H1 (cell line): ENCODE results near the gene C17orf114.

ENCODE experiments used
- CTCF ChIA-PET: fragments of 300-600 bp; sonication (Branson Sonifier 250); formaldehyde crosslinking; loops from one replicate; lab custom pipeline; 2021; ENCODE audit not compliant: partially characterized antibody; lab: Charles Lee
- POLR2A ChIA-PET: fragments of 300-600 bp; sonication (Branson Sonifier 250); formaldehyde crosslinking; loops from one replicate; lab custom pipeline; 2021; ENCODE audit warnings: inconsistent platforms; ENCODE audit not compliant: partially characterized antibody; lab: Charles Lee
- DNase-seq, 2 experiments: peaks; one replicate each; pipeline versions ENCODE4 v3.0.0 to v3.0.0-alpha.2; 2010 to 2022; ENCODE audit warnings: low spot score in 2 of 2, low read depth in 1 of 2, mixed read lengths in 1 of 2
- FAIRE-seq: peaks from 2 replicates; lab custom pipeline; 2011; peaks lifted over from hg19 to GRCh38; lab: Jason Lieb, UNC
- H2AFZ ChIP-seq: 2 replicates; pipeline ENCODE4 v1.8.1; 2012; ENCODE audit warnings: low read length, inconsistent platforms
- H2AK5ac ChIP-seq: 2 replicates; pipeline ENCODE4 v1.6.1; 2013; ENCODE audit warnings: low read depth, low read length
- H2BK120ac ChIP-seq: replicated peaks from 2 replicates; pipeline ENCODE3; 2013; ENCODE audit warnings: low read depth, low read length, inconsistent platforms
- H2BK12ac ChIP-seq: 2 replicates; pipeline ENCODE4 v1.6.1; 2013; ENCODE audit warnings: low read depth, low read length
- H2BK15ac ChIP-seq: 2 replicates; pipeline ENCODE4 v1.6.1; 2013; ENCODE audit warnings: low read length
- H2BK20ac ChIP-seq: 2 replicates; pipeline ENCODE4 v1.6.1; 2013; ENCODE audit warnings: low read length
- H2BK5ac ChIP-seq: 2 replicates; pipeline ENCODE4 v1.6.1; 2013; ENCODE audit warnings: low read depth, low read length
- H3K14ac ChIP-seq: 2 replicates; pipeline ENCODE4 v1.6.1; 2013; ENCODE audit warnings: inconsistent platforms; ENCODE audit not compliant: insufficient read length
- H3K18ac ChIP-seq: 2 replicates; pipeline ENCODE4 v1.6.1; 2013; ENCODE audit warnings: low read length; ENCODE audit errors: extremely low read depth
- H3K23ac ChIP-seq: 2 replicates; pipeline ENCODE4 v1.6.1; 2013; ENCODE audit warnings: inconsistent platforms; ENCODE audit not compliant: insufficient read length
- H3K23me2 ChIP-seq: 2 replicates; pipeline ENCODE4 v1.6.1; 2013; ENCODE audit warnings: low read depth, low read length
- H3K27ac ChIP-seq: 2 replicates; pipeline ENCODE4 v1.6.1; 2011; ENCODE audit warnings: low read depth, low read length, inconsistent platforms
- H3K27me3 ChIP-seq, 4 experiments: replicated peaks in 1 of 4; 1 replicate in 1 of 4; 2 replicates in 3 of 4; pipeline versions ENCODE4 v1.6.1 to v1.8.1; 2011 to 2013; ENCODE audit warnings: low read length in 3 of 4, mild to moderate bottlenecking in 3 of 4, inconsistent platforms in 2 of 4, mixed read lengths in 2 of 4, moderate library complexity in 1 of 4; ENCODE audit not compliant: control insufficient read depth in 3 of 4, insufficient read depth in 3 of 4; ENCODE audit errors: extremely low read depth in 1 of 4
- H3K36me3 ChIP-seq, 4 experiments: 2 replicates each; pipeline versions ENCODE4 v1.6.1 to v1.8.1; 2011 to 2013; ENCODE audit warnings: mild to moderate bottlenecking in 4 of 4, low read length in 3 of 4, moderate library complexity in 2 of 4, control low read depth in 1 of 4, inconsistent platforms in 1 of 4; ENCODE audit not compliant: insufficient read depth in 4 of 4, control insufficient read depth in 2 of 4
- H3K4ac ChIP-seq: replicated peaks from 2 replicates; pipeline ENCODE3; 2013; ENCODE audit warnings: low read length, low read depth, mixed read lengths, inconsistent platforms; ENCODE audit not compliant: insufficient read length
- H3K4me1 ChIP-seq, 4 experiments: replicated peaks in 1 of 4; 1 replicate in 1 of 4; 2 replicates in 3 of 4; pipeline versions ENCODE4 v1.6.1 to v1.8.1; 2011 to 2013; ENCODE audit warnings: low read length in 3 of 4, inconsistent platforms in 2 of 4, mixed read lengths in 1 of 4; ENCODE audit not compliant: insufficient read depth in 4 of 4, control insufficient read depth in 3 of 4
- H3K4me2 ChIP-seq, 2 experiments: 2 replicates each; pipeline versions ENCODE4 v1.6.1 to v1.8.1; 2011 to 2013; ENCODE audit warnings: low read depth in 2 of 2, low read length in 2 of 2, control low read depth in 1 of 2, inconsistent platforms in 1 of 2, mild to moderate bottlenecking in 1 of 2; ENCODE audit not compliant: insufficient read depth in 1 of 2
- H3K4me3 ChIP-seq, 4 experiments: fragments of 200-600, 300-600 bp in 1 of 4; sonication (generic), shearing (Covaris generic), sonication (Bioruptor Twin) in 1 of 4; 2 replicates each; pipeline versions ENCODE4 v1.5.1 to v1.8.1; 2011 to 2016; ENCODE audit warnings: low read length in 4 of 4, low read depth in 3 of 4, control low read depth in 2 of 4, inconsistent platforms in 2 of 4, mild to moderate bottlenecking in 2 of 4, mixed read lengths in 1 of 4, moderate library complexity in 1 of 4; ENCODE audit not compliant: insufficient read depth in 2 of 4; ENCODE audit errors: extremely low read depth in 1 of 4
- H3K56ac ChIP-seq: replicated peaks from 2 replicates; pipeline ENCODE3; 2013; ENCODE audit warnings: low read depth, mild to moderate bottlenecking, mixed read lengths, low read length, inconsistent platforms; ENCODE audit not compliant: insufficient read length
- H3K79me1 ChIP-seq: 2 replicates; pipeline ENCODE4 v1.6.1; 2013; ENCODE audit warnings: low read depth, low read length, control low read depth
- H3K79me2 ChIP-seq, 2 experiments: 2 replicates each; pipeline versions ENCODE4 v1.6.1 to v1.8.1; 2012 to 2013; ENCODE audit warnings: low read length in 2 of 2, mild to moderate bottlenecking in 2 of 2, inconsistent platforms in 1 of 2; ENCODE audit not compliant: insufficient read depth in 2 of 2, control insufficient read depth in 1 of 2
- H3K9ac ChIP-seq, 4 experiments: replicated peaks in 1 of 4; 1 replicate in 1 of 4; 2 replicates in 3 of 4; pipeline versions ENCODE4 v1.6.1 to v1.8.1; 2011 to 2013; ENCODE audit warnings: low read depth in 3 of 4, low read length in 3 of 4, control low read depth in 2 of 4, mild to moderate bottlenecking in 2 of 4, moderate library complexity in 2 of 4, inconsistent platforms in 1 of 4; ENCODE audit errors: extremely low read depth in 1 of 4
- H3K9me3 ChIP-seq, 2 experiments: 2 replicates each; pipeline versions ENCODE4 v1.6.1 to v1.8.1; 2012 to 2013; ENCODE audit warnings: mild to moderate bottlenecking in 2 of 2, moderate library complexity in 2 of 2, control low read depth in 1 of 2, inconsistent platforms in 1 of 2, low read depth in 1 of 2, low read length in 1 of 2, mixed read lengths in 1 of 2; ENCODE audit not compliant: insufficient read depth in 2 of 2
- H4K20me1 ChIP-seq, 2 experiments: replicated peaks in 1 of 2; 2 replicates each; pipeline versions ENCODE3 to v1.8.1; 2011 to 2013; ENCODE audit warnings: inconsistent platforms in 2 of 2, low read length in 2 of 2, mild to moderate bottlenecking in 1 of 2; ENCODE audit not compliant: insufficient read depth in 2 of 2, control insufficient read depth in 1 of 2
- H4K5ac ChIP-seq: 2 replicates; pipeline ENCODE4 v1.6.1; 2013; ENCODE audit warnings: low read length, low read depth, mixed read lengths, inconsistent platforms; ENCODE audit not compliant: insufficient read length
- H4K8ac ChIP-seq: 2 replicates; pipeline ENCODE4 v1.8.0; 2013; ENCODE audit warnings: mild to moderate bottlenecking, moderate library complexity, low read length, inconsistent platforms; ENCODE audit not compliant: insufficient read depth; ENCODE audit errors: extremely low read depth
- H4K91ac ChIP-seq: replicated peaks from 2 replicates; pipeline ENCODE3; 2013; ENCODE audit warnings: low read length, mixed read lengths, inconsistent platforms; ENCODE audit not compliant: insufficient read length
- JUND ChIP-seq: IDR thresholded peaks from 2 replicates; pipeline ENCODE4 v1.6.1; 2011; ENCODE audit warnings: mild to moderate bottlenecking, improper control_type of control experiment, low read length
- NANOG ChIP-seq: IDR thresholded peaks from 2 replicates; pipeline ENCODE4 v1.6.1; 2011; ENCODE audit warnings: low read length, low read depth, mild to moderate bottlenecking, inconsistent platforms; ENCODE audit not compliant: insufficient read depth, poor library complexity, severe bottlenecking
- PHF8 ChIP-seq: fragments of 200-600 bp; sonication (generic); conservative IDR thresholded peaks from 2 replicates; pipeline ENCODE4 v1.7.1; 2012; ENCODE audit warnings: low read depth, mild to moderate bottlenecking, inconsistent platforms, low read length, moderate library complexity
- POU5F1 ChIP-seq: IDR thresholded peaks from 2 replicates; pipeline ENCODE4 v1.6.1; 2011; ENCODE audit warnings: low read depth, mild to moderate bottlenecking, low read length, moderate library complexity
- SIRT6 ChIP-seq: IDR thresholded peaks from one replicate; pipeline ENCODE4 v1.7.1; 2012; ENCODE audit warnings: low read length, inconsistent platforms
- TBP ChIP-seq: IDR thresholded peaks from 2 replicates; pipeline ENCODE4 v1.6.1; 2011; ENCODE audit warnings: low read depth, low read length, improper control_type of control experiment
- WGBS, 2 experiments: shearing (Covaris generic) in 1 of 2; methylation state at CpG; one replicate each; pipeline versions ENCODE4 v1.1.6 to v1.1.7; 2013 to 2015; ENCODE audit warnings: low lambda C conversion rate in 2 of 2, mixed read lengths in 2 of 2, inconsistent platforms in 1 of 2, low coverage in 1 of 2, missing lambda C conversion rate in 1 of 2; ENCODE audit not compliant: insufficient replicate concordance in 2 of 2, insufficient coverage in 1 of 2, insufficient read length in 1 of 2; ENCODE audit errors: extremely low coverage in 1 of 2, missing lambda C conversion rate in 1 of 2; 5-methylcytosine and 5-hydroxymethylcytosine counted together

Gene C17orf114

DNA sequence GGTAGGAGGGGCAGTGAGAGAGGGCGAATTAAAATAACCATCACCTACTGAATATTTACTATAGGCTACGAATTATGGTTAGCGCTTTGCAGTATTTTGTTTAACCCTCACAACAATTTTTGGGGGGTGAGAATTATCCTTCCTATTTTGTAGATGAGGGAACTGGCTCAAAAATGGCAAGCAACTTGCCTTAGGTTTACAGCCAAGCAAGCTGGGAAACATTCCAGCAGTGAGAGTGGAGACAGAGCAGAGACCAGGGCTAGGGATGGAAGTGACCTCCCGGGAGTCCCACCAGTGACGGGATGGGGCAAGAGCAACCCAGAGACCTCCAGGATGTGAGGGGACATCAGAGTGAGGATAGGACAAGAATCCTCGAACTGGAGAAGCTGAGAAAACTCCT is 15.6 kb downstream of the C17orf114 start:
- TF ChIP-seq SIRT6 = no peak
- TF ChIP-seq JUND = no peak
- TF ChIP-seq TBP = no peak
- TF ChIP-seq PHF8 = no peak
- no peak for TF ChIP-seq POU5F1
- TF ChIP-seq NANOG = no peak
- TF ChIP-seq, all 59 proteins: peak for 0
- H2BK5ac ChIP-seq = no peak overlapping the region
- H3K4ac ChIP-seq = no peak overlapping the region
- H3K56ac ChIP-seq = no peak overlapping the region
- no peaks in the 10 kb centered on the region for H3K36me3 ChIP-seq
- H4K20me1 ChIP-seq = peaks cover 0 to 2% of the 10 kb centered on the region in 2 experiments
- WGBS, 2 experiments = 91% methylated on average over 6 of the region's 6 CpGs; no CpG with 5 or more reads in 1 of the 2 experiments
- H2BK12ac ChIP-seq = peak overlapping the region; percentile 97
- no peak overlapping the region for H2BK20ac ChIP-seq
- H3K27me3 ChIP-seq = peaks cover 3 to 30% (median 18%) of the 10 kb centered on the region in 4 experiments
- no peak overlapping the region for H3K4me2 ChIP-seq
- CTCF ChIA-PET = interaction anchor here (0.7 to 4.8 kb wide), 13 partner anchors 8 to 119 kb away, joined by 3 to 27 read pairs (median 4); no protein-coding TSS in a partner anchor
- peaks cover 0 to 15% (median 8%) of the 10 kb centered on the region in 4 experiments; a peak in 5 of 7 replicates for H3K4me1 ChIP-seq
- H2BK15ac ChIP-seq = 0 out of 2 replicates have a peak overlapping the region, but pooled peaks have one; percentile 72
- H2AK5ac ChIP-seq = no peak overlapping the region
- H3K9ac ChIP-seq = no peak overlapping the region
- H3K23me2 ChIP-seq = peaks cover 17% of the 10 kb centered on the region
- H2BK120ac ChIP-seq = no peak overlapping the region
- H4K5ac ChIP-seq = no peak overlapping the region
- no peak overlapping the region for H3K18ac ChIP-seq
- no peak overlapping the region for H3K14ac ChIP-seq
- H3K79me2 ChIP-seq = no peaks in the 10 kb centered on the region
- H4K91ac ChIP-seq = no peak overlapping the region
- H3K27ac ChIP-seq = no peak overlapping the region
- DNase-seq = no peak
- no peak overlapping the region for H3K4me3 ChIP-seq
- no peaks in the 10 kb centered on the region for H3K9me3 ChIP-seq
- no peak for FAIRE-seq
- POLR2A ChIA-PET = interaction anchor here (0.7 to 1.6 kb wide), 4 partner anchors 14 to 123 kb away, joined by 3 to 5 read pairs (median 4); partner anchors contain the start of gene TM4SF5
- no peak overlapping the region for H2AFZ ChIP-seq
- no peaks in the 10 kb centered on the region for H3K79me1 ChIP-seq
- no peak overlapping the region for H3K23ac ChIP-seq
- H4K8ac ChIP-seq = no peak overlapping the region
